GM21390 (cell line): ENCODE results near the gene SLC52A1.
"Not testable (repeated sequence)": the region's sequence is repeated elsewhere in the genome, so short reads cannot be mapped to it uniquely, and the experiment has no call there.

Experiments
- ATAC-seq: cut with Tn5 transposase; IDR thresholded peaks from one replicate; pipeline ENCODE4 v1.9.1; 2021; ENCODE audit not compliant: unreplicated experiment

Gene SLC52A1

DNA sequence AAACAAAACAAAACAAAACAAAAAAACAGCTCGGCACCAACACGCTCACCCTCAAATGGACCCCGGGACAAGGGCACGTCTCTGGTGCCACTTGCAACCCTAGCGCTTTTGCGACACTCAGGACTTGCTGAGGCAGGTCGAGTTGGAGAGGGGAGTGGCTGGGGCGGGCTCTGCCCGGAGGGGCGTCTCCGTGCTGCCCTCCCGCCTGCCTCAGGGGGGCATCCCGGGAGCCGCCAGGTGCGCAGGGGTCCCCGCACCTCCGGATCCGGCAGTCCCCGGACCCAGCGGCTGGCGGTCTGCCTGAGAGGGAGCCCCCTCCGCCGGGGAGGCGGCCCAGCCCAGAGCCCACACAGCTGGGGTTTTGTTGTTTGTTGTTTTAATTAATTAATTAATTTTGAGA is at the start of gene SLC52A1:
Gene SLC52A1 (minus strand): TSS at position 112 of the 400 bp plus-strand sequence. CDS start 820 bp downstream, outside the sequence.
- ATAC-seq, result no peak

DNA sequence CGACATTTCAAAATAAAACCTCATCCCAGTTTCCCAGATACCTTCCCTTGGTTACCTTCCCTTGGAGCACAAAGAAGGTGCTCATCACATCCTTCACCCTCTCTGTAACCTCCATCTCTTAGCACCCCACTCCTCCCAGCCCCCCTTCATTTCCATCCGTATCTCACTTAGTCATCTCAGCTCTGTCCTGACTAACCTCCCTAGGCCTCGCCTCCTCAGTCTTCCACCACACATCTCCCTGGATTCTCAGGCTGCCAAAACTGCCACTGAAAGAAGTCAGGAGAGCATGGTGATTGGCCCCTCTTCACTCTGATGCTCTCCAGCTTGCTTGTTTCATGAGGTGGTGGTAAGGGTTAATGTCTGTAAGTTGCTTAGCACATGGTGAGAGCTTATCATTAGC is 45.4 kb upstream of the SLC52A1 start:
- no peak for ATAC-seq

DNA sequence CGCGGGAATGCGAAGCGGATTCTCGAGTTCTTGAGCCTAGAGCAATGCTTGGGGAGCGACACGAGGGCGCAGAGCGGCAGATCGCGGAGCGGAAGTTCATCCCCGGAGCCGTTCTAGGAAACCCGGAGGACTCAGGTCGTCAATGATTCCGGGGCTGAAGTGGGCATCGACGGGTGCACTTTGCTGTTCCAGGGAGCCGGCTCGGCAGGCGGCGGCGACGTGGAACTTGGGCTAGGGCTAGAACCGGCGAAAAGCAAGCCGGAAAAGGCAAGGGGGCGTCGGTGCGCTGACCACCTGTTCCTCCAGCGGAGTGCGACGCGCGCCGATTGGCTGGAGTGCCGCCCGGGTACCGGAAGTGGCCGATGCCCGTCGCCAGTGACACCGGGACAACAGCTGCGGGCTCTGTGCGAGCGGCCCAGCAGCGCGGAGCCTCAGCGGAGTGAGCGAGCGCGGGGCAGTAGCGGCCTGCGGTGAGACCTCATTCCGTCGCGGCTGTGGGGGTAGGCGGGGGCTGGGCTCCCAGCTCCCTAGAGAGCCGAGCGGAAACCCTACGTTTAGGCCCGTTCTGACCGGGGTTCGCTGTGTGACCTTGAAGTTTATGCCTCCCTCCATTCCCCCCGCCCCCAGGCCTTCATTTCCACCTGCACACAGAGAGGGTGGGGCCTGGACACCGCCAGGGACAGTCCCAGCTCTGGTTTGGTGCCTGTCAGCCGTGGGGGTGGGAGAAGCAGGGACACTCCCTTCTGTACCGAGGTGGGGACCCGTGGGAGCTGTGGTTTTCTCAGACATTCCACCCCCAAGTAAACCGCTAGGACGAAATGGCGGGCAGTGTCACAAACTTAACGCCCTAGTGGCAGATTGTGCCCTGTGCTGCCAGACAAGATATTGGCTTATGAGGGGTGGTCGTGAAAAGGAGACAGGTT is 43.1 kb upstream of the SLC52A1 start, which contains the start of gene ZFP3:
Gene ZFP3 (plus strand): TSS at position 362 of the 923 bp plus-strand sequence. CDS start 13,038 bp downstream, outside the sequence.
- peak; percentile 84 for ATAC-seq

DNA sequence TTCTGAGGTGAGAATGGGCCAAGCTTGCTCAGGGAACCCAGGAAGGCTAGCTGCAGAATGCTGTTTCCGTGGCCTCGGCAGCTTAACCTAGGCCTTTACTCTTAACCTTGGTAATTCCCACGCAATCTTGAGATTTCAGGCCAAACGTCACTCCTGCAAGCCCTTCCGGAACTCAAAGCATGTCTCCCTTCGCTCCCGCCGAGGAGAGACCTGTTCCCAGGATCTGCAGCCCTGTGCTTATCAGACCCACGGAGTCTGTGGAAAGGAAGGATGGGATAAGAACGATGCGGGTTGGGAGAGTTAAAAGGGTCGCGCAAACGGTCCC is 42.5 kb upstream of the SLC52A1 start:
- ATAC-seq, result no peak

DNA sequence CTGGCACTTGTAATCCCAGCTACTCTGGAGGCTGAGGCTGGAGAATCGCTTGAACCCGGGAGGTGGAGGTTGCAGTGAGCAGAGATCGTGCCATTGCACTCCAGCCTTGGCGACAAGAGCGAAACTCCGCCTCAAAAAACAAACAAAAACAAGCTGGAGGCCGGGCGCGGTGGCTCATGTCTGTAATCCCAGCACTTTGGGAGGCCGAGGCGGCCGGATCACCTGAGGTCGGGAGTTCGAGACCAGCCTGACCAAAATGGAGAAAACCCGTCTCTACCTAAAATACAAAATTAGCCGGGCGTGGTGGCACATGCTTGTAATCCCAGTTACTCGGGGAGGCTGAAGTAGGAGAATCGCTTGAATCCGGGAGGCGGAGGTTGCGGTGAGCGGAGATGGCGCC is 42.0 kb upstream of the SLC52A1 start:
- not testable (repeated sequence) for ATAC-seq

DNA sequence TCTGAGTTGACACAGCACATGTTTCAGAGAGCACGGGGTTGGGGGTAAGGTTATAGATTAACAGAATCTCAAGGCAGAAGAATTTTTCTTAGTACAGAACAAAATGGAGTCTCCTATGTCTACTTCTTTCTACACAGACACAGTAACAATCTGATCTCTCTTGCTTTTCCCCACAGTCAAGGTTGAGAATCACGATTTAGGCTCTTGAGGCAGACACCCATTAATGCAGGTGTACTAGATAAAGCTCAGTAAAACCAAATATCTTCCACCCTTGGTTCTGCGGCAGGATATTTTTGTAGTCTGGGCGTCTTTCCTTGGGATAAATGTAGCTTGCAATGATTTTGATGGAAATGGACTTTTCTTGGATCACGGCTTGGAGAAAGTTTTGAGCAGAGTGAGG is 40.2 kb upstream of the SLC52A1 start:
- ATAC-seq, result not testable (repeated sequence)

DNA sequence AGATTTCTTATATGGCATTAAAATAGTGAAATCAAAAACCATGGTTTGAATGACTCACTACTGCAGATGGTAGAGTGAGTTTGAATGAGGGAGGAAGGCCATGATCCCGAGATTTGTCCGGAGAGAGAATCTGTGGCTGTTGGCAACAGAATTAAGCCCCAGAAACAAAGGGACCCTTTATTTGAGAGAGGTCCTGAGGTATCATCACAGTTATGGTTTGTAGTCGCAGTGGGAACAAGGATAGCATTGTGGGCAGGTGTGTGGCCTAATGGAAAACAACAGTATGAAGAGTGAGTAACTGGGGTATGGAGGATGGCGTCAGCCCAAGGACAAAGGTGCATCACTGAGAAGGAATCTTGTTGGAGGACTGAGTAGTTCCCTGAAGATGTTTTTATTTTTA is 34.5 kb upstream of the SLC52A1 start:
- ATAC-seq, result no peak

DNA sequence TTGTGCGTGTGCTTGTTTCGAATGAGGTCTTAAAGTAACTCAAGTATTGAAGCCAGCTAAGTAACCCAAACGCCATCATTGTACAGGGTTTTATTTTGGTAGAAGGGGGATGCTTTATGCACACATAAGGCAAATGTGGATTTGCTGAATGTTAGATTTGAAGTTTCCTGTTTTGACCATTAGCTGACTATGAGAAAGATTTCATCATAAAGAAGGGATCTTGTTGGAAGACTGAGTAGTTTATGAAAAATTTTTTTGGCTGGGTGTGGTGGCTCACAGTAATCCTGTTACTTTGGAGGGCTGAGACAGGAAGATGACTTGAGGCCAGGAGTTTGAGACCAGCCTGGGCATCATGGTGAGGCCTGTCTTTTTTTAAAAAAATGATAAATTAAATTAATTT is 33.0 kb upstream of the SLC52A1 start:
- no peak for ATAC-seq

DNA sequence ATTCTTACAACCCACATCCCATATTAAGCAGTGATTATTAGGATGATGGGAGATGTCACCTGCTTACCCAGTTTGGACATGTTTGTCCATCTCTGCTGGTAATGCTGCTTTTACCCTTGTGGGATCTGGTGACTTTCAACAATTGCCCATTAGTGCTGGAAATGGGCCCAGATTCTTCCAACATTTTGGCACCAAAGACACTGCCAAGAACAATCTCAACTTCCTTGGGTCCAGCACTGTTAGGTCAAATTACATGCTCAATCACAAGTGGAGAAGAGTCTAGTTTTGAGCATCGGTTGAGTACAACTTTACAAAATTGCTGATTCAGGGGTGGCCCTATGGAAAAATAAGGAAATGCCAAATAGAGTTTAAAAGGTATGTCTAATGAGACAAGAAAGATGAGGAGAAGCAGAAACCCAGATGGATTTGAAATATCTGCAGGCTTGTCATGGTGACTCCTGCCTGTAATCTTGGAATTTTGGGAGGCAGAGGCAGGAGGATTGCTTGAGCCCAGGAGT is 30.1 kb upstream of the SLC52A1 start:
- no peak for ATAC-seq

DNA sequence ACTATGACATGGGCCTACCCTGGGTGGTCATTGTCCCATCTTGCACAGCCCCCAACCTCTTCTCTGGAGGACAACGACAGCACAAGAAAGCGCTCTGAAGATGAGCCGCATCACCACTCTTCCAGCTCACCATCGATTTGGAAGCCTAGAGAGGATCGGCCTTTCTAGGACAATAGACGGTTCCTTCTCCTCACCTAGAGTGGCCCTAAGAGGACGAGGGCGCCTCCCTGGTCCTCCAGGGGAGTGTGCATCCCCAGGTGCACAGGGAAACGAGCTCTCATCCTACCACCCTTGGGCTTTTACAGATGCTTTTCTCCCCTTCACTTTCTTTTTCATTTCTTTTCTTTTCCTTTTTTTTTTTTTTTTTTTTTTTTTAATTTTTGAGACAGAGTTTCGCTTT is 20.3 kb upstream of the SLC52A1 start:
- ATAC-seq, result no peak

DNA sequence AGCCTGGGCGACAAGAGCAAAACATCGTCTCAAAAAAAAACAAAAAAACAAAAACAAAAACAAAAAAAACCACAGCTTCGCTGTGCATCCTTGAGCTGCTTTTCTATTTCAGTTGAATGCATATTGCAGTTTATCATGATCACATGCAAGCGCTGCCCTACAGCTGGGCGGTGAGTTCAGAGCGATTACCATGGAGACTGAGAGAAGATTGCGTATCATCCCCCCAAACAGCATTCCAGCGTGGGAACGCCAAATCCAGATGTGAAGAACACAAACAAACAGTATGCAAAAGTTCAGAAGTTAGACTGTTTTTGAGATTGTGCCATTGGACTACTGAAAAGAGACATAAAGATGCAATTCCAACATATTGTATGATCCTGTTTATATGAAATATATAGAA is 15.1 kb upstream of the SLC52A1 start:
- ATAC-seq, result no peak

DNA sequence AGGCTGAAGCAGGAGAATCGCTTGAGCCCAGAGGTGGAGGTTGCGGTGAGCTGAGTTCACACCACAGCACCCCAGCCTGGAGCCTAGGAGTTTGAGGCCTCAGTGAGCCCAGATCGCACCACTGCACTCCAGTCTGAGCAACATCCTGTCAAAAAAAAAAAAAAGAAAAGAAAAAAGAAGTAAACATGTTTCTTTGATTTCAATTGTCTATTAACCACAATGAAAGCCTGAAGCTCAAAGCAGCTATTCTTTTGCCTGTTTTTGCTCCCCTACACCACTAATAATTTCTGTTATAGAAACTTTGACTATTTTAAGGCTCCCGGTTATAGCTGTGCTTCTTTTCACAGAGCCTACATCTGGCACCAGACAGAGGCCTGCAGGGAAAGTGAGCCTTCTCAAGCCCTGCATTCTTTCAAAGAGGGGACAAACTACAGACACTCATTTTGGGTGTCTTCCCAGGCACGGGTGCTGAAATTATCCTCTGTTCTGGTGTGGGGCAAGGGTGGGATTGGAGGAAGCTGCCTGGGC is 14.2 kb upstream of the SLC52A1 start:
- ATAC-seq, result no peak

DNA sequence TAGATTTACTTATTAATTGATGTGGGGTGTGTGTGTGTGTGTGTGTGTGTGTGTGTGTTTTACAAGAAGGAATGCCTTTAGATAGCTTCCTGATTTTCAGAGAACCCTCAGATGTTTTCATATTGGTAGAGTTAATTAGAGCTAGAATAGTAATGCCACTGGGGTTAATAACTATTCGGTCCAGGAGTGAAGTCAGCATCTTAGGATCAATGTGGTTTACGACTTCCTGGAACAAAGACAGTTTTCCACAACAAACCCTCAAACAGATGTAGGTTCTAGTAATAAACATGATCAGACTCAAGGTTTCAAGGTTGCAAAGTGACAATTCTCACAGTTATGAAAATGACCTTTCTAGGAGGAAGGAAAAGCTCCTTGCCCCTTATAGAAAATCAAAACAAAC is 12.2 kb upstream of the SLC52A1 start:
- ATAC-seq, result no peak

DNA sequence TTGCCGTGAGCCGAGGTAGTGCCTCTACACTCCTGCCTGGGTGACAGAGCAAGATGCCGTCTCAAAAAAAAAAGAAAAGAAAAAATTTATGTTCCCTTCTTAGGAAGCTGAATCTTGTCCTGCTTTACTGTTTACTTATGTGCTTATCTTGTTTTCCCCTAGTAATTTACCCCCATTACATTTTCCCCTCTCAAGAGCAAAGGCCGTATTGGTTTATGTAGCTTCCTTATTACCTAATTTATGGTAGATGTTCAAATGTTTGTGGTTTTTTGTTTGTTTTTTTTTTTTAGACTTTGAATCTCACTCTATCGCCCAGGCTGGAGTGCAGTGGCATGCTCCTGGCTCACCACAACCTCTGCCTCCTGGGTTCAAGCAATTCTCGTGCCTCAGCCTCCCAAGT is 10.3 kb upstream of the SLC52A1 start:
- ATAC-seq, result no peak

DNA sequence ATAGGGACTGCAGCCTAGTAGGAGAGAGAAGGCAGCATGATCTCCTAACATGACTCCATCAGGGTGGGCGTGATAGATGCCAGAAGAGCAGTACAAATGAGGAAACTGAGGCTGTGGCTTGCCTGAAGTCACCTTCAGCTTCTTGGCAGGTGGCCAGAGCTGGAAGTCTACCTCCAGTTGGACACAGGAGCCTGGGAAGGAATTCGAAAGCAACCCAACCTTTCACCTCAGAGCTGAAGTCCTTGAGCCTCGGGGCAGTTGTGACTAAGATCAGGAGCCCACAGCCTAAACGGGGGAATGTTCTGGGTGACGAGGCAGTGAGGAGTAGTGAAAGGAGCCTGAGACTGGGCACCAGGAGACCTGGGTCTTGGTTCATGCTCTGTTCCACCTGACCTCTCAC is 9.4 kb upstream of the SLC52A1 start:
- ATAC-seq, result no peak

DNA sequence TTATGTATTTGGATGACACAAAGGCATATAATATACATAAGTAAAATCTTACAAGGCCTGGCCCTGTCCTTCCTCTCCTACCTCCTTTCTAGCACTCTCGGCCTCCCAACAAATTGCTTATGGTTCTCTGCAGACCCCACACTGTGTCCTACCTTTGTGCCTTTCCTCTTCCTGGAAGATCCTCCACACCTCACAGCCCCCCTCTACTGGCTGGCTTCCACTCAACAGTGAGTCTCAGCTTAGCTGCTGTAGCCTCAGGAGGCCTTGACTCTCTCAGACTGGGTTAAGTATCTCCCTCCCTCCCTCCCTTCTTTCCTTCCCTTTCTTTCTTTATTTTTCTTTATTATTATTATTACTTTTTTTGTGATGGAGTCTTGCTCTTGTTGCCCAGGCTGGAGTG is 8.3 kb upstream of the SLC52A1 start:
- no peak for ATAC-seq

DNA sequence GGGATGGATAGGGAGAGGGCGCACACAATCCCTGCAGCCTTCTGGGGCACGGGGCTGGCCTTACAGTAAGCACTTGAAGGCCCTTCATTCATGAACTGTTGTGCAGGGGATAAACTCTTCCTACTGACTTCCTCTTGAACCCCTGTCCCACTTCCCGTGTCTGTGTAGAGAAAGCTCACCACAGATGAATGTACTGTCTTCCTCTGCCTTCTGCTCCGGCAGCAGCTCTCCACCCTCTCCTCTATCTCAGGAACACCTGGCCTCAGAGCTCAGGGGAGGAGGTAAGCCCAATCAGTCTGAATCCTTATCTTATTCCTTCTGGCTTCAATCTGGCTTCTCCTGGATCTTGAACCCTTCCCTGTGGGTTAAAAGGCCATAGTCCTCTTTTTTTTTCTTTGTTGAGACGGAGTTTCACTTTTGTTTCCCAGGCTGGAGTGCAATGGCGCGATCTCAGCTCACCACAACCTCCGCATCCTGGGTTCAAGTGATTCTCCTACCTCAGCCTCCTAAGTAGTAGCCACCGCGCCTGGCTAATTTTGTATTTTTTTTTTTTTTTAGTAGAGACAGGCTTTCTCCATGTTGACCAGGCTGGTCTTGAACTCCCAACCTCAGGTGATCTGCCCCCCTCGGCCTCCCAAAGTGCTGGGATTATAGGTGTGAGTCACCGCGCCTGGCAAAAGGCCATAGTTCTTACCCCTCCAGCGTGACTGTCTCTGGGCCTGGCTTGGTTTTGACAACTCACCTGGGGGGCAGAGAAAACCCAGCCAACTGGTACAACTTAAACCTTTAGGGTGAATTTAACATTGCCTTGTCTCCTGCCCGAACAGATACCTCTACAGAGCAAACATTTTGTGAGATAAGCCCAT is 7.2 kb upstream of the SLC52A1 start:
- no peak for ATAC-seq

DNA sequence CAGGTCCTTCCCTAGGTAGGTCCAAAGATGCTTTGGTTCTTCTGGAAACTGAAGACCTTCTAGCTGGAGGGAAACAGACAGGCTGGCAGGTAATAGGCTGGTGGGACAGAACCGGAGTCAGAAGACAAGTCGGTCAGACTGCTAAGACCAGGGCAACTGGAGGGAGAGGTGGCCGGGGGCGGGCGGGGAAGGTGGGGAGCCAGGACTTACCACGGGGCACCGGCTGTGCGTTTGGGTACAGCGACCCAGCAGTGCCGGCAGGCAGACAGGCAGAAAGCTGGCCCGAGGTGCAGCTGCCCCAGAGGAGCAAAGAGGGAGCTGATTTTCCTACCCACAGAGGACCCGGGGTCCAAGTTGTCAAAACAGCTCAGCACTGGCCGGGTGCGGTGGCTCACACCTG is 575 bp downstream of the SLC52A1 start:
- no peak for ATAC-seq

DNA sequence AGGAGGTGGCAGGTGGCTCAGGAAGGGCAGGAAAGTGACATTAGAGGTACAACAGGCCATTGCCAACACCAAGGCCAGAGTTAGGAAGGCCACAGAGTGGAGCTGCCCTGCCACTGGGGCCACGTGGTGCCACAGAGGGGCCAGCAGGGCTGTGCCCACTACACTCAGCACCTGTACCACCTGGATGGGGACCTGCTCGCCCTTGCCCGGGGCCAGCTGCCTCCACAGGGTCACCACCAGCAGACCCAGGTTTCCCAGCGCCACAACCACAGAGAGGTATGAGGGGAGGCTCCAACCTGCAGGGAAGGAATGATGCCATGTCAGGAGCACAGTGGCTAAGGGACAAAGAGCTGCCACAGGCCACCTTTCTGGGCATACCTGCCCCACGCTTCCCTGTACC is 1.2 kb downstream of the SLC52A1 start:
- no peak for ATAC-seq

DNA sequence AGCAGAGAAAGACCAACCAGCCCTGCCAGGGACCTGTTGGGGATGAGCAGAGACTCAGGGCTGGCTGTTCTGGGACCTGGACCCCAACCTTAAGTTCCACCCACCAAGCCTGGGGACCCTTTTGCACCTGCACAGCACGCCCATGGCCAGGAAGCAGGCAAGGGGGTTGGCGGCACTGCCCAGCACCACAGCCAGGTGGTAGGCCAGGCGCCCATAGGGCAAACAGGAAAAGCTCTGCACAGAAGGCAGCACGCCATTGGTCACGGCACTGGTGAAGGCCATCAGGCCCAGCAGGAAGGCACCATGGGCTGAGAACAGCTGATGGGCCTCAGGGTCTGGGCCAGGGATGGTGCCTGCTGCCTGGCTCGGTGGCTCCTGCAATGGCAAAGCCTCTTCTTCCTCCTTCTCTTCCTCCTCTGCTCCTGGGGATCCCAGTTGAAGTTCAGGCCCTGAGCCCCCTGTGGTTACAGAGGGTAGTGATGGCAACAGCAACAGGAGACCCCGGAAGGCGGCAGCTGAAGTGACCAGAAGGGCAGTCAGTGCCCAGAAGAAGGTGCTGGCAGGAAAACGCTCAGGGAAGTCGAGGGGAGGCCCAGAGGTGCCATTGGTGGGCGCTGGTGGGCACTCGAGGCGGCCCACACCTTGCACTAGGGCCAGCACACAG is 1.7 kb downstream of the SLC52A1 start:
- ATAC-seq, result no peak

DNA sequence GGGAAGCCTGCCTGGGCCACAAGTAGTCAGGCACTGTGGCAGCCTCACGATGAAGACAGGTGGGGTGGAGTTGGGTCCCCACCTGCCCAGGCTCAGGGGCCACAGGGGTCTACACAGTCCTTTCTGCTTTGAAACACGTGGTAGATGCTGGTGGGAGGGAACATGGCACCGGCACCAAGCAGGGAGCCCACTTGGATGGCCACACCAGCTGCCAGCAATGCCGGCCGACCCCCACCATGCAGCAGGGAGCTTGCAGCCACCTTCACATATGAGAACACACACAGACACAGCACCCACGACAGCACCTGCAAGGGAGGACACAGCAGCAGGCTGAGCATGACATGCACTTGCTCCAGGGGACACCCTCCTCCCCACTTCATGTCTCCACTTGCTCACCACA is 2.4 kb downstream of the SLC52A1 start:
- ATAC-seq, result no peak
